GDM1 (cell line): ENCODE data around the gene SHISA7.

Source experiments
- DNase-seq: peaks from one replicate; lab custom pipeline; 2025; lab: John Stamatoyannopoulos, UW

SHISA7 gene

GRCh38 chr19:55443045-55443823, at the start of gene SHISA7:
Gene SHISA7, minus strand, starts transcription at chr19:55443300. Its CDS starts 437 bp downstream, at chr19:55442863.
- DNase-seq: no peak

- DNase-seq: no peak
Measured at GRCh38 chr19:55492362-55492944, 49.4 kb upstream of the SHISA7 start.

- no peak for DNase-seq
Measured at GRCh38 chr19:55491546-55492360, 48.7 kb upstream of the SHISA7 start.

GRCh38 chr19:55490478-55491432, 47.7 kb upstream of the SHISA7 start:
- no peak for DNase-seq

- no peak for DNase-seq
Measured at GRCh38 chr19:55489711-55490477, 46.8 kb upstream of the SHISA7 start.

- no peak for DNase-seq
Measured at GRCh38 chr19:55488986-55489710, 46.0 kb upstream of the SHISA7 start.

GRCh38 chr19:55487924-55488687, 45.0 kb upstream of the SHISA7 start, which contains the start of gene SSC5D:
Gene SSC5D, plus strand, starts transcription at chr19:55488436. Its CDS starts 154 bp downstream, at chr19:55488590.
- DNase-seq: peak; percentile 11

- no peak for DNase-seq
Measured at GRCh38 chr19:55486971-55487923, 44.1 kb upstream of the SHISA7 start.

GRCh38 chr19:55486043-55486970, 43.2 kb upstream of the SHISA7 start:
- no peak for DNase-seq

- DNase-seq: no peak
Measured at GRCh38 chr19:55485439-55486011, 42.4 kb upstream of the SHISA7 start.

GRCh38 chr19:55484593-55485438, 41.7 kb upstream of the SHISA7 start, which contains the start of gene NAT14:
Gene NAT14, plus strand, starts transcription at chr19:55485188. Its CDS starts 521 bp downstream, at chr19:55485709.
- DNase-seq: peak; percentile 42

GRCh38 chr19:55483706-55484592, 40.8 kb upstream of the SHISA7 start:
- no peak for DNase-seq

- no peak for DNase-seq
Measured at GRCh38 chr19:55482967-55483705, 40.0 kb upstream of the SHISA7 start.
